Activated gamma-delta T cell treated with Interleukin-2 at 50 U/mL for 16 hours (primary cell): ENCODE measurements around the gene GSN.
A peak's percentile ranks its signal among the peaks of the same experiment; 100 is the strongest.

Source experiments
- DNase-seq: peaks from one replicate; pipeline ENCODE4 v3.0.0-alpha.2; 2020

GSN gene

GRCh38 chr9:121267689-121268597 is at the start of gene GSN:
Gene GSN, plus strand, starts transcription at chr9:121268162. Its CDS starts 33,810 bp downstream, at chr9:121301972.
- peak; percentile 46 for DNase-seq

GRCh38 chr9:121218357-121219027 is 49.5 kb upstream of the GSN start:
- no peak for DNase-seq

DNA sequence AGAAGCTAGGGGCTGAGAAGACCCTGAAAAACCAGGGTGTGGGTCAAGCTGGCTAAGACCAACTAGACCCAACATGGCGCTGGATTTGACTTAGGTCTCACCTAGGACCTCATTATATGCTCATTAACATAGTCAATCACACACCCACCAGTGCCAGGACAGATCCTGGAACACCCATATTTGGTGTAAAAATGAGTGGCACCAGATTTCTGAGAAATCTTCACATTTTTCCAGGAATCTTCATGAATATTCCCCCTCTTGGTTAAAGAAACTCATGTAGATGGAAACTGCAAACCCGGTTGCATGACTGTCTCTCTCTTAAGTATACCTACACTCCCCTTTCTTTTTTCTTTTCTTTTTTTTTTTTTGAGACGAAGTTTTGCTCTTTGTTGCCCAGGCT is 48.4 kb upstream of the GSN start:
- no peak for DNase-seq

DNA sequence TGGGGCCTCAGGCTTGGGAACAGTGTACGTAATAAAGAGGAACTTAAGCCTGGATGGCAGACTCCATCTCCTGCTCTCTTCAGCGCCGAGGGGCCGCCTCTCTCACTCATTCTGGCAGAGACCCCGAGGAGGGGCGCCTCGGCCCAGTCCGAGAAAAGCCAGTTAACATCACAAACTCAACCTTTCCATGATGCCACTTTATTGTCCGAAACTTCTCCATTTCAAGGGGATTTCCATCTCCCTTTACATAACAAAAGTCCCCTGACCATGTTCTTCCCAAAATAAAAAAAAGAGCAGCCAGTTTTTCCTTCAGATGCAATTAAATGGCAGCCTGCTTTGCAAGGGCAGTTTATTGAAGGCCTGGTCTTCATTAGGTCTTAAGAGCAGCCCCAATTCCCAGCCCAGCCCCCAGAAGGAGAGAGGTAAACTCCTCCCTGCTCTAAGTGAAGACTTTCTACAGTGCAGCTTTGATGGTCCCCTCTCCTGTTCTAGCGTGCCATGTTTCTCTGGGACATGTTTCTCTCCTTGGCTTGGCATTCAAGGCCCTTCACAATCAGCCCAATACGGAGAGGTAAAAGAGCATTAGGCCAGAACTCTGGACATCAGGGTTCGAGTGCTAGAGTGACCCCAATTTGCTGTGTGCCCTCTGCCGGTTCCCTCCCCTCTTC is 46.8 kb upstream of the GSN start:
- no peak for DNase-seq

GRCh38 chr9:121221664-121222055 is 46.3 kb upstream of the GSN start:
- no peak for DNase-seq

- DNase-seq: no peak
Observed at GRCh38 chr9:121222524-121223171, 45.3 kb upstream of the GSN start.

- DNase-seq: no peak
Observed at GRCh38 chr9:121225240-121225639, 42.7 kb upstream of the GSN start.

DNA sequence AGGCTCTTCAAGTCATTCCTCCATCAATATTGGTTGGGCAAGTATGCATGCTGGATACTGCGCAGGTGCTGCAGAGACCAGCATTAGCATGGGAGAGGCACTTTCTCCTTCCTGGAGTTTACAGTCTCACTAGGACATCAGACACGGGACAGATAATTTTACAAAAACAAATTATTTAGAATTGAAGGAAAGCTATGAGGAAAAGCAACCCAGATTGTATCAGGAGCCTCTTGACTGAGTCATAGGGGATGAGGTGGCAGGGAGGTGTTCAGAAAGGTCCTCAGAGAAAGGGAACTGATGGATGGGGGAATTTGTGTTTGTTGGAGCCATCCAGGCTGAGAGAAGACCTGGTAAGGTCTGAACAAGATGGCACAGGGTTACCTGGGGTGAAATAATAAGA is 41.8 kb upstream of the GSN start:
- no peak for DNase-seq

GRCh38 chr9:121227862-121228261 is 40.1 kb upstream of the GSN start:
- DNase-seq: no peak

- DNase-seq: no peak
Observed at GRCh38 chr9:121230256-121230655, 37.7 kb upstream of the GSN start.

GRCh38 chr9:121232251-121232650 is 35.7 kb upstream of the GSN start:
- DNase-seq: no peak

GRCh38 chr9:121233906-121234831 is 33.8 kb upstream of the GSN start:
- no peak for DNase-seq

GRCh38 chr9:121234832-121235161 is 33.2 kb upstream of the GSN start:
- no peak for DNase-seq

- no peak for DNase-seq
Observed at GRCh38 chr9:121235512-121235911, 32.5 kb upstream of the GSN start.

DNA sequence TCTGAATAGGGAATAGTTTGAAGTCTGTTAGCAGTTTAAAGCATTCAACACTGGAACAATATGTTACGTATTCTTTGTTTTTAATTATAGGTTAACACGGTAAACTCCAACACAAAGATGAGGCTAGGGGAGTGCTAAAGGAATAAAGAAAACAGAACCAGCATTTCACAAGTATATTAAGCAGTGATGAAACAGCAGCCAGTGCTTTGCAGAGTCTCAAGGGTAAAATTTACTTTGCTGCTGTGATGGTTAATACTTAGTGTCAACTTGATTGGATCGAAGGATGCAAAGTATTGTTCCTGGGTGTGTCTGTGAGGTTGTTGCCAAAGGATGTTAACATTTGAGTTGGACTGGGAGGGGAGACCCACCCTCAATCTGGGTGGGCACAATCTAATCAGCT is 30.0 kb upstream of the GSN start:
- no peak for DNase-seq

DNA sequence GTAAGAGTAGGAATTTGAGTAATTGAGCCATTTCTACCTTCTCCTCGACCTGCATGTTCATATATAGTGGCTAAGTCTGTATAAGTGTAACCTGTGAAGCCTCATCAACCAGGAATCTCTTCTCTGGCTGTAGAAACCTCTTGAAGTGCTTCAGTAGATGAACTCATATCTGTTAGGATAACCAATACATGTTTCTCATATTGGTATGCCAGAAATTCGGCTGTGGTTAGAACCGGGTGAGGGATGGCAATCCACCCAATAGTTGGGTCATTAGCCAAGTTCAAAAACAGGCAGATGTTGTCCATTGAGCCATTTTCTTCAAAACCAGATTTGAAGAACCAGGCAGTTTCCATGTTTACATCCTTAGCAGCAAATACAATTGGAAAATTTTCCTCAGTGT is 28.9 kb upstream of the GSN start:
- DNase-seq: no peak

DNA sequence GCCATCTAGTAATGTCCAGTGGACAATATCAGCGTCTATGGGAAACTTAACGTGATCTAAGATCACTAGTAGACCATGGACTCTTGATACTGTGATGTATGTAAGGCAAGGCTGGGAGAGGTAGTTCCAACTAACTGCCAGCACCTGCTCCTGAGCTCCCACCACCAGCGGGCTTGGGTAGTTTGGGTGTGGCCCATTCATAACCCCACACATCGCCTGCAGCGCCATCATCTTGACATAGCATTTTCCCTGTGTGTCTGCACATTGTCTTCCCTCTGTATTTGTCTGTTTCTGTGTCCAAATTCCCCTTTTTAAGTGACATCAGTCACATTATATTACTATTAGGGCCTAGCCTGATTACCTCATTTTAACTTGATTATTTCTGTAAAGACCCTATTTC is 28.1 kb upstream of the GSN start:
- no peak for DNase-seq

DNA sequence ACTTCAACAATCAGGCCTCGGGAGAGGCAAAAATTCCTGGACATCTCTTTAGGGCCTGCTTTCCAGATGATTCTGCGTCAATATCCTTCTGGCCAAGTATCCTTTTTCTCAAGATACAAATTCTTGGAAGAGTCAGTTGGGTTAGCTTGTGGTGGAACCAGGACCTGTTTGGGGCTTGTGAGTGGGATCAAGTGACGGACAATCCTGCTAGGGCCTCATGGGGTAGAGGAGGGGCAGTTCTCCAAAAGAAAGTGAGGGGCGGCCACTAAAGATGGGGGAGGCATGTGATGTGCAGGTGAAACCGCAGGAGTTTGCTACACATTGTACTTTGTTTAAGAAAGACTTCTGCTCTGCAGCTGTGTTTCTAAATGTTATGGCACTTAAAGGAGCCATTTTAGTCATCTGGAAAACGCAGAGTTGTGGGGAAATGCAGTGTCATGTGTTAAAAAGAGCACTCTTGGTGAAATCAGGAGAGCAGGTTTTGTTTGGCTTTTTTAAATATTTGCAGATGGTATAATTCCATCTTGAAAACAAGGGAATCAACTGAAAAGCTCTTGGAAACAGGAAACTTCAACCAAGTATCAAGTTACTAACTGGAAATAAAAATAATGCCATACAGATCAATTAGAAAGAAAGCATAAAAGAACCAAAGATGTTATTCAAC is 27.4 kb upstream of the GSN start:
- DNase-seq: no peak

- no peak for DNase-seq
Observed at GRCh38 chr9:121242219-121242958, 25.6 kb upstream of the GSN start.

DNA sequence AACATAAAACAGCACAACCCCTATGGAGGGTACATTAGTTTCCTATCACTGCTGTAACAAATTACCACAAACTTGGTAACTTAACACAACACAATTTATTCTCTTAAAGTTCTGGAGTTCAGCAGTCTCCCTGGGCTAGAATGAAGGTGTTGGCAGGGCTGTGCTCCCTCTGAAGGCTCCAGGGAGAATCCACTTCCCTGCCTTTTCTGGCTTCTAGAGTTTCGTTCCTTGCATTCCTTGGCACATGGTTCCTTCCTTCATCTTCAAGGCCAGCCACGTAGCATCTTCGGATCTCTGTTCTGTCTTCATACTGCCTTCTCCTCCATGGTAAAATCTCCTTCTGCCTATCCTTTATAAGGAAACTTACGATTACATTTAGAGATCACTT is 25.0 kb upstream of the GSN start:
- DNase-seq: no peak
